ENCODE measurements around the gene SIAE.
"Not testable (repeated sequence)": the region's sequence is repeated elsewhere in the genome, so short reads cannot be mapped to it uniquely, and the experiment has no call there.

The SIAE gene

GRCh38 chr11:124623861-124624525 lies 49.5 kb downstream of the SIAE start:
- DNase-seq (ENCODE audit: low read depth): no peak

GRCh38 chr11:124622531-124623451 lies 50.7 kb downstream of the SIAE start, which contains the start of gene TBRG1:
Gene TBRG1, plus strand, starts transcription at chr11:124622864. Its CDS starts 220 bp downstream, at chr11:124623084.
- peak; percentile 75 for DNase-seq (ENCODE audit: low read depth)

- no peak for DNase-seq (ENCODE audit: low read depth)
These were observed 54.7 kb downstream of the SIAE start for GRCh38 chr11:124618863-124619262.

GRCh38 chr11:124612567-124613246 lies 60.8 kb downstream of the SIAE start:
- no peak for DNase-seq (ENCODE audit: low read depth)

GRCh38 chr11:124612045-124612444 lies 61.5 kb downstream of the SIAE start:
- no peak for DNase-seq (ENCODE audit: low read depth)

- no peak for DNase-seq (ENCODE audit: low read depth)
These were observed 62.5 kb downstream of the SIAE start, which contains the start of gene PANX3 for GRCh38 chr11:124611064-124611463. Gene PANX3, plus strand, starts transcription at chr11:124611428. Its CDS starts 129 bp downstream, at chr11:124611557.

GRCh38 chr11:124610295-124610694 lies 63.2 kb downstream of the SIAE start:
- no peak for DNase-seq (ENCODE audit: low read depth)

- DNase-seq (ENCODE audit: low read depth): no peak
These were observed 65.4 kb downstream of the SIAE start for GRCh38 chr11:124608147-124608546.

GRCh38 chr11:124605719-124606118 lies 67.8 kb downstream of the SIAE start:
- no peak for DNase-seq (ENCODE audit: low read depth)

GRCh38 chr11:124602723-124603122 lies 70.8 kb downstream of the SIAE start:
- DNase-seq (ENCODE audit: low read depth): not testable (repeated sequence)

- no peak for DNase-seq (ENCODE audit: low read depth)
These were observed 71.3 kb downstream of the SIAE start for GRCh38 chr11:124602193-124602592.

GRCh38 chr11:124600621-124601320 lies 72.8 kb downstream of the SIAE start:
- DNase-seq (ENCODE audit: low read depth): no peak

GRCh38 chr11:124597626-124598025 lies 75.9 kb downstream of the SIAE start:
- no peak for DNase-seq (ENCODE audit: low read depth)

- DNase-seq (ENCODE audit: low read depth): no peak
These were observed 78.2 kb downstream of the SIAE start for GRCh38 chr11:124595302-124595701.

- DNase-seq (ENCODE audit: low read depth): no peak
These were observed 80.9 kb downstream of the SIAE start for GRCh38 chr11:124592627-124593026.

GRCh38 chr11:124591430-124591829 lies 82.1 kb downstream of the SIAE start:
- no peak for DNase-seq (ENCODE audit: low read depth)

- peak; percentile 28 for DNase-seq (ENCODE audit: low read depth)
These were observed 87.2 kb downstream of the SIAE start for GRCh38 chr11:124586238-124586860.

GRCh38 chr11:124584681-124585372 lies 88.7 kb downstream of the SIAE start:
- DNase-seq (ENCODE audit: low read depth): no peak

- no peak for DNase-seq (ENCODE audit: low read depth)
These were observed 89.8 kb downstream of the SIAE start for GRCh38 chr11:124583781-124584180.

Measured in activated T-cell treated with anti-CD3 and anti-CD28 coated beads for 48 hours (primary cell).